Ecto neural progenitor cell (in vitro differentiated cells): ENCODE data around the gene HHAT.

Experiments
- DNase-seq: peaks from one replicate; pipeline ENCODE4 v3.0.0-alpha.2; 2018; ENCODE audit warnings: low spot score

The HHAT gene

DNA sequence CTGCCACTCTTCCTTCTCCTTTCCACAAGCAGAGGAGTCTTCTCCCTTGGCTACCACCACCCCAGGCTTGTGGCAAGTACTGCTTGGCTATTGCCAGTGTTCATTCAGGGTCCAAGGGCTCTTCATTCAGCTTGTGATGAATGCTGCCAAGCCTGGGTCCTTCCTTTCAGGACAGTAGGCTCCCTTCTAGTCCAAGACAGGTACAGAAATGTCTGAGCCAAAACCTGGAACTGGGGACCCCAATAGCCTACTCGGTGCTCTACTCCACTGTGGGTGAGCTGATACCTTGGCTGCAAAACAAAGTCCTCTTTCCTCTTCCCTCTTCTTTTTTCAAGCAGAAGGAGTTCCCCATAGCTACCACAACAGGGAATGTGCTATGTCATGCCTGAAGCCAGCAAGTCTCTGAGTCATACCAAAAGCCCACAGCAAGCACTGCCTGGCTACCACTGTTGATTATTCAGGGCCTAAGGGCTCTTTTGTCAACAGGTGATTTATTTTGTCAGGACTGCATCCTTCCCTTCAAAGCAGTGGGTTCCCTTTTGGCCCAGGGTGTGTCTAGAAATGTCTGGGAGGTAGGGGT is 268.9 kb downstream of the HHAT start:
- DNase-seq: no peak

DNA sequence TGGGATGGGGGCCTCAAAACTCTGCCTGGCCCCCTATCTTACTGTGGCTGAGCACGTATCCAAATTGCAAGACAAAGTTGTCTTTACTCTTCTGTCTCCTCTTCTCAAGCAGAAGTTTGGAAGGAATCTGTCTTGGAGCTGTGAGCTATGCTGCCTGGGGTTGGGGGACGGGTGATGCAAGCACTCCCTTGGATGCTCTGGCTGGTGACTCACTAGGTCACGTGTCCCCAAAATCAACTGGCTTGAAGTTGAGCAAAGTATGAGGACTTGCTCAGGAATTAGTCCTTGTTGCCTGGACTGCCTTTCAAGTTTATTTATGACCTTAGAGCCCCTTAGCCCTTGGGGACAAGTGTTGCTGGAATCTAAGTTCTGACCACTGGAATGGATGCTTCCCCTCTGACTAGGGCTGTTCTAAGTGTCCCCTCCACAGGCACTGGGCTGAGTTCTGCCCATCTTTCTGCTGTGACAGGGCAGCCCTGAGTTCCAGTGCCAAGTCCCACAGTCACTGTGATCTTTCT is 269.5 kb downstream of the HHAT start:
- DNase-seq: no peak

DNA sequence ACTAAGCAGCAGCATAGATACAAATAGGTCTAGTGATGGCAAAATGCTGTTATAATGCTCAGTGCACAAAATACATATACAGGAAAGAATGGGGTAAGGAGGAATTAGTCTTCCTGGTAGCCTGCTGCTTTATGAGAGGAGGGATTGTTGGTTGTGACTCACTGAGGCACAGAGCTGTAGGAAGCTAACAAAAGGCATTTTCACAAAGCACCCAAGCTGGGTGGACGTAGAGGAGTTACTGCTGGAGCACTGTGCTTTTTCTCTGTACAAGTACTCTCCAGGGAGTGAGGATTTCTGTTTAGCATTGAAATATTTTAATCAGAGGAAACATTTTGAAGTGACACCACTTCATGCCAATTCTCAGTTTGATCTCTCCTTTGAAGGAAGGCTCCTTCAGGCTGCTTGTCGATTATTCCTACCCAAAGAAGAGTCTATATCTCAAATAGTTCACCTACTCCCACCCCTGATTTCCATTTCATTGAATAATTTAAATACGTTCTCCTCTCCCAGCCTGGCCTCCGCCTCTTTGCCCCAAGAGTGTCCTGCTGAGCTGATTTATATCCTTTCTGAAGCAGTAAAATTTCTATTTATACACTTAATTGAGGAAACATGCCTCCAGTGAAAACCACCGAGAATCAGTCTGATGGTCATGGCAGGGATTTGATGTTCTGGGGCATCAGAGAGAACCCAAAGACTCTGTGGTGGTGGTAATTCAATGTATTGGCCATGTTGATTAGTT is 271.9 kb downstream of the HHAT start:
- DNase-seq: no peak

DNA sequence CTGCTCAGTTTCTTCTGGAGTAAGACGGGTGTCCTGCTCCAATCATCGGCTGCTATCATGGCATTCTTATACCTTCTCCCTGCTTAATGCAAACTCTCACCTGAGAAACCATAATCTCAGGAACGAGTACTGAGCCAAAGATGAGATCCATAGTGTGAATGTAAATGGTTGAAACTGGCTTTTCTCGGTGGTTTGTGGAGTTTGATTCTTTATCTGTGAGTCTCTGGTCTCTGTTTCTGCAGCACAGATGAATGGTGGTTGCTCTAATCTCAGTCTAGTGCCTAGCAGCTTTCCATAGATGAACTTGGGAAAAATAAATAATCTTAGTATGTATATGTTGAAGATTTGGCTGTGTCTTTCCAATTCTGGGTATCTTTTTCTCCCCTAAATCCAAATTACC is 274.4 kb downstream of the HHAT start:
- no peak for DNase-seq

DNA sequence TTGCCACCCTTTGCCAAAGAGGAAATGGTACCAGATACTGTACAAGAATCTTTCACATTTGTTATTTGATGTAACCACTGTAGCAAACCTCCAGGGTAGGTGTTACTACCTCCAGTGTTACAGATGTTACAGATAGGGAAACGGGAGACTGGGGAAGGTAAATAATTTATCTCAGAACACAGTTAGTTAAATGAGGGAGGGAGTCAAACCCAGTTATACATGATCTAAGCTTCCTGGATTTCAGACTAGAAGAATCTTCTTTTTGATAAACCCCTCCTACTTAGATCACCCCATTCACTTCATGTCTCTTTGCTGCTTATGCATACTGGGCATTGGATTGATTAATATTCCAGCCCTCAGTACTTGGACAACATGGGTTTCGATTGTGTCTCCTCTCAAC is 276.4 kb downstream of the HHAT start:
- DNase-seq: no peak

DNA sequence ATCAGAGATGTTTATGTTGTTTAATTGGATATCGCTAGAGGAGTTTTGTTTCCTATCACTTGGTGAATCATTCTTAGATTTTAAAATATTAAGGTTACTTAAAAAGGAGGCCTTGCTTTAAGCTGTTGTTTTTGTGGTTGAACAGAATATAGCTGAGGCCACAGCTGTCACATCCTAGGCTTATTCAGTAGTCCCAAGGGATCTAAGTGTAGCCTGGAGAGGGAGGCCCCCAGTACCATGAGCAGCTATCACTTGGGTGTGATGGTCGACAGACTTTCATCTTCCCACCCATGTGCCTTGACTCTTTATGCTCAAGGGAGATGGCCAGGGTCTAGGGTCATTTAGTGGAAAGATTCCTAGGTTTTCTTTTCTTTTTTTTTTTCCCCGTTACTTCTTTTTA is 278.7 kb downstream of the HHAT start:
- no peak for DNase-seq

DNA sequence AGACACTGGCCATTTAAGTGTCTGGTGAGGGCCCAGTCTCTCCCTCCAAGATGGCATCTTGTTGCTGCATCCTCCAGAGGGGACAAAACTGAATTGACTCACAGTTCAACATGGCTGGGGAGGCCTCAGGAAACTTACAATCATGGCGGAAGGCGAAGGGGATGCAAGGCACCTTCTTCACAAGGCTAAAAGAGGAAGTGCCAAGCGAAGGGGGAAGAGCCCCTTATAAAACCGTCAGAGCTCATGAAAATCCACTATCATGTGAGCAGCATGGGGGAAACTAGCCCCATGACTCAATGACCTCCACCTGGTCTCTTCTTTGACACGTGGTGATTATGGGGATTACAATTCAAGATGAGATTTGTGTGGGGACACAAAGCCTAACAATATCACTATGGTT is 280.1 kb downstream of the HHAT start:
- no peak for DNase-seq

DNA sequence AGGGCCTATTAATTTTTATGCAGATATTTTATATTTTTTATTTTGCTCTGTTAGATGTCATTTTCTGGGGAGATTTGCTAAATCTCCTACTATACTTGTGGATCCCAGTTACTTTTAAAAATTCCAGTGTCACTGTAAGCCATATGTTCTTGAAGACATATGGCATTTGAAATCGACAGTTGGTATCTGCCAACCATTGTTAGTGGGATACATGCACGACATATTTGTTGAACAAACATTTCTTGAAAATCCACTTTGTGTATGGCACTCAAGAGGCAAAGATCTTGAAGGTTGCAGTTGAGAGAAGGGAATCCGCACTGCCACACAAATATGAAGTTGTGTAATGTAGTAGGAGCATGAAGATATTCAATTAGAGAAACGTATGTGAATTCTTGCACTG is 287.7 kb downstream of the HHAT start:
- DNase-seq: no peak

DNA sequence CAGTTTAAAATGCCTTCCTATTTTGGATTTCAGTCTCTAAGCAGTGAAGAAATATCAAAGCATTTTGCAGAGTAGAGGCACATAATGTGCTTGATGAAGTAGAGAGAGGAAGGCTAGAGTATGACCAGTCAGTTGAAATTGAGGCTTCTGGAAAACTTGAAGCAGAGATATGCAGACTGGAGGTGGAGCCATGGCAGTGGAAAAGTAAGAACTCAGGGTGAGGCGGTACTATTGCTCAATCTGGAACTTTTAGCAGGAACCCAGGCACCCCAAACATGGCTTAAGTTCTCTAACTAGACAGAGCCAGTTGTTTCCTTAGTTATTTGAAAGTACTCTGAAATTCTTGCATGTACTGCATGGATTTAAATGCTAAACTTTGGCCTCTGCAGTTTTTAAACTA is 288.6 kb downstream of the HHAT start:
- no peak for DNase-seq

DNA sequence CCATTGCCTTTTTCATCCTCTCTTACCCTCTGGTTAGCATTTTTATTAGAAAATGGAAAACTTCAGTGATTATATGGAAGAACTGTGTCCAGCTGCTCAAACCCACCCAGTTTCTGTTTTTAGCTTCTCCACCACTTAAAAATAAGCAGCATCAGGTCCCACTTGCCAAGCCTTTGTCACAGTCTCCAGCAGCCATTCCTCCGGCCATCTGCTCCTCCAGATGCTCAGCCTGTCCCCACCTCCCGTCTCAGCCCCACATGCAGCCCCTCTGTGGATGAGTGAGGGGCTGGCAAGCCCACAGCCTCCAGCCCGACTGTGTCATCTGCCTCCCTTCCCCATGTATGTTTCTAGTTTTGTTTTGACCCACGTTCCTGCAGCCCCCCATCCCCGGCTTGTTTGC is 289.7 kb downstream of the HHAT start:
- DNase-seq: no peak

DNA sequence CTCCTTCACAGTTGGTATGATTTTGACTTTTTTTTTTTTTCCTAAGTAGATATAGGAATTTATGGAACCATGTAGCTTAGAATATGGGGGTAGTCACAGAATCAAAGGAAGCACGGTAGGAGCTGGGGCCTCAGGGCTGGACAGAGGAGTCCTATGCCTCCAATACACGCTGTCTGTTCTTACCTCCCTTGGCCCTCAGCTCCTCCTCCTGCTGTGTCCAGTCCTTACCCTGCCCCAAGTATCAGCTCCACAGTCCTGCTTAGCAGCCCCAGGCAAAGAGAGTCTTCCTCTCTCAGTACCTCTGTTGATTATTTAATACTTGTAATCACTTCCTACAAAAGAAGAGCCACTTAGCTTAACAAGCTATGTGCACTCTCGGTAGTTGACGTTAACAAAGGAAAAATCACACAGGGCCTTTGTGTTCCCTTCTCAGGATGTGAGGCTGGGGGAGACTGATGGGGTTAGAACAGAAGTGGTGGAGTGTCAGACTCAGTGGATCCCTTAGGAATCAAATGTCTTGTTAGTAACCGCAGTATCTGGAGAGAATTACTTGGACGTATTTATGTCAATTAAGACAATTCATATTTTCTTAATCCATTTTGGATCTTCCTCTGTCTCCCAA is 292.3 kb downstream of the HHAT start:
- DNase-seq: no peak

DNA sequence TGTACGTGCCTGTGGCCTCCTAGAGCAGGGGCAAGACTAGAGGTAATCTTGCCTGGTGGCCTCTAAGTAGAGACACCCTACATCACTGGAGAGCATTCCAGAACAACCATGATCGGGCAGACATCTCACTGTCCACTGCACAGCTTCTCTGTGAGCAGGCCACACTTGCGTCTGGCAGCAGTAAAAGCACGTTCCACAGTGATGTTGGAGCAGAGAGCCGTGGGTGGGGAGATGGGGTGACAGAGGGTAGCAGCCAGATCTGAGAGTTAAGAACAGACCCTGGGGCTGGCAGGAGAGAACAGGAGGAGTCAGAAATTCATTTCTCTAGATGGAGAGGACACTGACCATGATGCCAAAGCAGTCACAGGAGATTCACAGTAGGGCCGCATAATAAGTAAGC is 293.0 kb downstream of the HHAT start:
- no peak for DNase-seq

DNA sequence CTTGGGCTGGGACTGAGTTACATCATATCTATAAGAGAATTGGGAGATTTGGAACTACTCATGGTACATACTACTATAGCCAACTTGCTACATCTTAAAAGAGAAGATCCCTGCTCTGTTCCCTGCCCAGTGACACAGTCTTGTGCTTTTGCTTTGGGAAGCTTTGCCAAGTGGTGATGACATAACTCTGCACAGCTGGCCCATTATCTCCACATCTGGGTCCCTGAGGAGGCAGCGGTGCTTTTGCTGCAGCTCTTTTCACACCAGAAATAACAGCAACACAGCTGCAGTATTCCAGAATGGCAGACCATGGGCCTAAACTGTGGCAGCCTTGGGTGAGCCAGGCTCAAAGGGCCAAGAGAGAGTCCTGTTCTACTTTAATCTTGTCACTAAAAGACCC is 296.0 kb downstream of the HHAT start:
- no peak for DNase-seq

DNA sequence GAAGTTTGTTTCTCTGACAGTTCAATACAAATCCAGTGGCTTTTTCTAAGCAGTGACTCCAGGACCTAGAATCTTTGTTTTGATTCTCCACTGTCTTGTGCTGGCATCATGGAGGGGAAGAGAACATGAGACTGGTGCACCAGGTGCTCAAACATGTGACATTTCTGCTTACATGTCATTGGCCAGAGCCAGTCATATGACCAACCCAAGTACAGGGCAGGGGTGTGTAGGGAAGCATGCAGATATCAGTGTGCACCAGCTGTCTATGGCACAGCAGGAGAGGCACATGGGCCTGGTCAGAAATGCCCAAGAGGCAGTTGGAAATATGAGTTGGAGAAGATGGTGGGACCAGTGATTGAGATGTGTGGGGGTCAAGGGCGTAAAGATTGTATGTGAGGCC is 297.0 kb downstream of the HHAT start:
- no peak for DNase-seq

DNA sequence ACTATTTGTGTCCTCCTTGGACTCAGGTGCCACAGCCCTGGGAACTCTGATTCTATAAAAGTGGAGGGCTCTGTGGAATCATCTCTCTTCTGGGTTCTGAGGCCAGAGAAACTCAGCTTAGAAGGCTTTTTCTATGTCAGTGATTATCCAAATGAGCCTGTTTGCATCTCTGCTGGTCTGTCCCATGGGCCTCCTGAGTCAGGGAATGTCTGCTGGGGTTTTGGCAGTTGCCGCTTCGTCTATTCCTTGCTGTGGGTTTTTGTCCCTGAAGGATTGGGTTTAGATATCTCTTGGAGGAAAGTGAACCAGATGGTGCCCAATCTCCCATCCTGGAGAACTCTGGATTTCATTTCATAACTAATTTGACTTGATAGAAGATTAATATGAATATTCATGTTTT is 297.6 kb downstream of the HHAT start:
- DNase-seq: no peak

DNA sequence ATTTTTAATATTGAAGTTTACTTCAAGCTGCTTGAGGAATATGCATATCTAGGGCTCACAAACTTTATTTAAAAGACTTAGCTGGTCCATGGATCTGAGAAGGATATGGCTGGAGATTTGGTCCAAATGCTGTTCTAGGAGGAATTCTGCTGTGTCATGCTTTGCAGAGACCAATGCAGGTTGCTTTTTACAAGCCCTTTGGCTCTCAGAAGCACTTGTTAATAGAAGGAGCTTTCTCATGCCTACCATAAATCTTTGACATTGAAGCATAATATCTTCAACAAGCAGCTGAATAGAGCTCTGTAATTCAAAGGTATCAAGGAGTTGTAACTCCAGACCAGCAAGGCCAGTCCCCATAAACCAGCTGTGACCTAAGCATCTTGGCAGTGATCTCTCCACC is 299.1 kb downstream of the HHAT start:
- no peak for DNase-seq

DNA sequence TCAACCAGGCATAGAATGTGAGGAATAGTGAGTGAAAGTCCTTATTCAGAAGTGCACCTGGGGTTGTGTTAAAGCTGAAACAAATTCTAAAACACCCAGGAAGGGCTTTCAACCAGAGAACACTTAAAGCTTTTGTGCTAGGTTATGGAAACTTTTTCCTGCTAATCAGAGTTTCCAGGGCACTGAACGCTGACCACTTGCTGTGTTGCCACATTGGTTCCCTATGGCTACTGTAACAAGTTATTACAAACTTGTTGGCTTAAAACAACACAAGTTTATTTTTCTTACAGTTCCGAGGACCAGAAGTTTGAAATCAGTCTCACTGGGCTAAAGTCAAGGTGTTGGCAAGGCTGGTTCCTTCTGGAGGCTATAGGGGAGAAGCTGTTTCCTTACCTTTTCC is 300.6 kb downstream of the HHAT start:
- DNase-seq: no peak

DNA sequence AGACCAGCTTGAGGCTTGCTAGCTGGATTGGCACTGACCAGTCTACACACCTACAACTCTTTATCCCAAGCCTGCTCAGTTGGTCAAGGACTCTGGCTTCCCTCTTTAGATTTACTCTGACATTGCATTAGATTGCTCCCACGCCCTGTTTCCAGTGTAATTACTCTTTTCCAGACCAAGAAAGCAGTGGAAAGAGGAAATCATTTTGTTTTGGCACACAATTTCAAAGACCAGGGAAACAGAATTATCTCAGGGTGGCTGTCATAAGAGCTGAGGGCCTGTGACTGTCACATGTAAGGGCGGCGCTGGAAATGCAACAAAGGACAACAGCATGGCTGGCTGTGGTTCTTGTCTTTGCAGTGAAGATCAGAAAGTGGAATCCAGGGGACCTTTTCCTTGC is 302.7 kb downstream of the HHAT start:
- no peak for DNase-seq

DNA sequence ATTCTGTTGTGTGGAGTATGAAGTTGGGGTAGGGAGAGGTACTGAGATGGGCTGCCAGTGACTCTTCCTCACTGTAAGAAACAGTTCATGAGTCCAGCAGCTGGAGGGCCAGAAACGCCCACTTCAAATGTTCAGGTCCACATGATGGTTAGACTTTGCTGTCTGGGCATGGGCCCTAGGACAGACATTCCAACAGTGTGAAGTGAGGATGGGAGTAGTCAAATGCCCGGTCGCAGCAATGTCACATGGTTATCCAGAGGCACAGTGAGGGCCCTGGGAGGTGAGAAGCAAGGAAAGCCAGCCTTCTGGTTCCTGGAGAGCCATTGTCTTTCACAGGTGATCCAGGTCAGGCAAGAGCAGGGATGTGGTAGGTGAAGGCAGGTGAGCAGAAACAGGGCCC is 304.4 kb downstream of the HHAT start:
- no peak for DNase-seq

DNA sequence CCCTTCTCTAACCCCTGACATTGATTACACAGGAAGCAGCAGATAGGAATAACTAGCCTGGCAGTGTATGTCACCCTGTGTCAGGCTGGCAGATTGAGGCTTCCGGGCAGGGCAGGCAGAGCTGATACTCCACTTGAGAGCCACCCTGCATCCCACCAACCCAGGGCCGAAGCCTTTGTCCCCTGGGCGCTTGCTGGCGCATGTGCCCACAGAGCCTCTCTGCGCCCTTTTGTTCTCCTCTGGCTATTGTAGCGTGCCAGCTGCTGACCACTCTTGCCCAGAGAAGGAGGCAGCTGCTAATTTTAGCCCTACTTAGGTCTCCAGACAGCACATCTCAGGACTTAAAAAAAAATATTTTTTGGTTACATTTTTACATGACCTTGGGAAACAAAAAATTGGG is 304.9 kb downstream of the HHAT start:
- no peak for DNase-seq

DNA sequence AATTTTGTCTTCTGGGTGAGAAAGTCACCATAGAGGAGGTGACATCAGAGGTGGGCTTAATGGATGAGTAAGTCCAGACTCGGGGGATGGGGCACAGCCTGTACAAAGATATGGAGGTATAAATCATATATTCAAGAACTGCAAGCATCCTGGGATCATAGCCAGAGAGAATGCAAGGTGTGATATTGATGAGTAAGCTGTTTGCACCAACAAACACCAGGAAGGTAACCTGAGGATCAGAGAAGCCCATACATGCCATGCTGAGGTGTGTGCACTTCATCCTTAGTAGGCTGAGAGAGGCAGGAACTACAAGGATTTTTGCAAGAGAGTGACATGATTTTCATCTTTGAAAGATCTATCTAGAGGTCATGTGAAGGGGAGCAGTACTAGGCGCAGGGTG is 306.4 kb downstream of the HHAT start:
- no peak for DNase-seq

DNA sequence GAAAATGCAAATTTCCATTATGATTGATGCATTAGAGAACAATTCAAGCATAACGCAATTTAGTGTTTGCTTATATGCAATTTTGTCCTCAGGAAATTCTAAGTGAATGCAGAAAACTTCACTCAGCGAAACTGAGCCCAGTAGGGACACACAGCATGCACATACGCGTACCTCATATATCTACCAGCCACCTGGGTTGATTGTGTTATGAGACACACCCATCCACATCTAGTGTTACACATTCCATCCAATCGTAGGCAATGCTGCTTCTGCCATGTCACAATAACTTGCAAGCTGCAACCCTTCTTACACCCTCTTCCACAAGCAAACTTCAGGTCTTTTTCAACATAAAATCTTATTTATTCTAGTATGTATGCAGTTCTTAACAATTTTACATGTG is 312.9 kb downstream of the HHAT start:
- DNase-seq: no peak

DNA sequence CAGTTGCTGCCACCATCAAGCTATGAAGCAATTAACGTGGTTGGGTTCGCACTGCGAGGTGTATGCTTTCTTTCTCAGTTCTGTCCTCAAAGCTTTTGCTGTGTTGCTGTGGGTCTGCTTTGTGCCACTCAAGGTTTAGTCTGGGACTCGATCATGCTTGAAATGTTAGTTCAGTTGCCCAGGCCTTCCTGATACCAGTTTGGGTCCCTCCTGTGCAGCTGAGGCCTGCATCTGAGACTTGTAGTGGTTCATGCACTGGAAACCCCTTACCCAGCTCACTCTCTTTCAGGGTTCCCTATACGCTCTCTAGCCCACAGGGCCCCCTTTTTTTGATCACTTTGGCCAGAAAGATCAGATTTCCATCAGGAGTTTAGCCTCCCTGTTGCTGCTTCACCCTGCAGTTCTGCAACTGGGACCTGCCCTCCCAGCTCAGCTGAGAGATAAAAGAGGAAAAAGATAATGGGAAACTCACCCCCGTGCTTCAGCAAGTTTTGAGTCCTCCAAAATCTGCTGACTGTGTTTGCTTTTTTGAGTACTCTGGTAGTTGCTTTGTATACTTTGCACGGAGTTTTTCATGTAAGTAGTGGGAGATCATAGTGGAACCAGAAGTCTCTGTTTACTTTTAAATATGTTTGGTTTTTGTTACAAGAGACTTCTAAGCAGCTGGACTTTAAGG is 317.0 kb downstream of the HHAT start:
- DNase-seq: no peak
